H1 (cell line): ENCODE measurements around the gene CLCNKB. TPM values are rescaled to one million over a fixed set of nuclear protein-coding genes. Genes with fewer than 3 reads are reported as not detected.

ENCODE experiments used
- CTBP2 ChIP-seq: IDR thresholded peaks from 2 replicates; pipeline ENCODE4 v1.7.0; 2011; ENCODE audit warnings: borderline replicate concordance, mild to moderate bottlenecking, moderate library complexity, mixed read lengths, low read length; ENCODE audit not compliant: insufficient read depth, insufficient read length
- polyA plus RNA-seq, 7 experiments: library from polyadenylated mRNA; depleted of rRNA in 3 of 7; stranded (reverse) in 5 of 7; unstranded in 2 of 7; fragments of >200 nt in 5 of 7; fragments of 200-250 nt in 2 of 7; gene quantifications; 1 replicate in 5 of 7; 2 replicates in 1 of 7; 4 replicates in 1 of 7; pipeline versions ENCODE4 v1.2.1 to v1.2.3, GENCODE V29; 2011 to 2013; ENCODE audit warnings: missing spikeins in 2 of 7, mixed read lengths in 2 of 7
- total RNA-seq: library from RNA; stranded (reverse); fragmentation: NEBNext Ultra II Directional; extraction: Animal tissue kit (Norgen Biotek cat#: 25700); gene quantifications from 2 replicates; pipeline ENCODE4 v1.2.1, GENCODE V29; 2021

The CLCNKB gene
- total and polyA plus RNA-seq, 2 of the 8 experiments (the other 6 are each of a cell fraction or from before 2014, with no cell fraction given), result 1.2 to 3.5 TPM

DNA sequence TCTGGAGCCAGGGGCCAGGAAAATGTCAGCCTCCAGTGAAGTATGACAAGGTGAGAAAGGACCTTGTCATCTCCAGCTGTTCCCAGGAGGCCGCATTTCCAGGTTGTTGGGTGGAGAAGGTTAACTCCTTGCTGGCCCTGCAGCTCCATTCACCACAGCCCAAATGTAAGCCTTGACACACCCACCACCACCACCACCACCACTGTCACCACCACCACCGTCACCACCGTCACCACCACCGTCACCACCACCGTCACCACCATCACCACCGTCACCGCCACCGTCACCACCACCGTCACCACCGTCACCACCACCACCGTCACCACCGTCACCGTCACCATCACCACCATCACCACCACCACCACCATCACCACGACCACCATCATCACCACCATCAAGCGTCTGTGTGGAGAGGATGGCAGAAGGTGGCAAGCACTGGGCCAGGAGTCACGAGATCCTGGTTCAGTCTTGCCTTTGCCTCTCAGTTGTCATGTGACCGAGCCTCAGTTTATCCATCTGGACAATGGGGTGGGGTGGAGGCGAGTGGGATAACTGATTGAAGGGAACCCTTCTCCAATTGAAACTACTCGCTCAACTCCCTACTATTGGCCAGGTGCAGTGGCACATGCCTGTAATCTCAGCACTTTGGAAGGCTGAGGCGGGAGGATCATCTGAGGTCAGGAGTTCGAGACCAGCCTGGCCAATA is 51.0 kb downstream of the CLCNKB start (continued):
- no peak for TF ChIP-seq CTBP2
